ENCODE results near the gene EIF6.
A peak's percentile ranks its signal among the peaks of the same experiment; 100 is the strongest.

Gene EIF6

GRCh38 chr20:35292504-35293285 lies 8.1 kb upstream of the EIF6 start:
- no peaks in the 10 kb centered on the region for H3K4me1 Mint-ChIP-seq (ENCODE audit: low read depth)
- H3K27ac Mint-ChIP-seq, result no peak overlapping the region
- no peaks in the 10 kb centered on the region for H3K36me3 Mint-ChIP-seq (ENCODE audit: low read depth)
- no peaks in the 10 kb centered on the region for H3K9me3 Mint-ChIP-seq
- H3K4me3 Mint-ChIP-seq, result no peak overlapping the region
- no peaks in the 10 kb centered on the region for H3K27me3 Mint-ChIP-seq

- Mint-ChIP-seq H3K27me3 (no peaks in the 10 kb centered on the region), H3K4me1 (ENCODE audit: low read depth) (no peaks in the 10 kb centered on the region), H3K27ac (no peak within 1 kb of the TSS), H3K36me3 (ENCODE audit: low read depth) (no peaks in the 10 kb centered on the region), H3K9me3 (no peaks in the 10 kb centered on the region), H3K4me3 (no peak within 1 kb of the TSS)
Measured at GRCh38 chr20:35291654-35292503, 7.3 kb upstream of the EIF6 start, which contains the start of gene FAM83C. TSS of gene FAM83C (minus strand) at chr20:35292425. CDS start at chr20:35292304, 121 bp downstream.

- Mint-ChIP-seq H3K4me1 (ENCODE audit: low read depth) (peaks cover 2% of the 10 kb centered on the region), H3K9me3 (no peaks in the 10 kb centered on the region), H3K27me3 (no peaks in the 10 kb centered on the region), H3K27ac (no peak overlapping the region), H3K36me3 (ENCODE audit: low read depth) (no peaks in the 10 kb centered on the region), H3K4me3 (no peak overlapping the region)
Measured at GRCh38 chr20:35290887-35291417, 6.4 kb upstream of the EIF6 start.

GRCh38 chr20:35290186-35290886 lies 5.8 kb upstream of the EIF6 start:
- Mint-ChIP-seq H3K27ac (no peak overlapping the region), H3K4me1 (ENCODE audit: low read depth) (peaks cover 8% of the 10 kb centered on the region), H3K4me3 (no peak overlapping the region), H3K9me3 (no peaks in the 10 kb centered on the region), H3K27me3 (no peaks in the 10 kb centered on the region), H3K36me3 (ENCODE audit: low read depth) (no peaks in the 10 kb centered on the region)

- Mint-ChIP-seq H3K36me3 (ENCODE audit: low read depth) (peaks cover 5% of the 10 kb centered on the region), H3K4me1 (ENCODE audit: low read depth) (peaks cover 19% of the 10 kb centered on the region), H3K9me3 (no peaks in the 10 kb centered on the region), H3K4me3 (no peak overlapping the region), H3K27me3 (no peaks in the 10 kb centered on the region), H3K27ac (no peak overlapping the region)
Measured at GRCh38 chr20:35288325-35289060, 3.9 kb upstream of the EIF6 start.

- H3K27me3 Mint-ChIP-seq, result no peaks in the 10 kb centered on the region
- H3K36me3 Mint-ChIP-seq (ENCODE audit: low read depth), result peaks cover 9% of the 10 kb centered on the region
- H3K4me3 Mint-ChIP-seq, result no peak overlapping the region
- no peak overlapping the region for H3K27ac Mint-ChIP-seq
- H3K9me3 Mint-ChIP-seq, result no peaks in the 10 kb centered on the region
- H3K4me1 Mint-ChIP-seq (ENCODE audit: low read depth), result peaks cover 23% of the 10 kb centered on the region
Measured at GRCh38 chr20:35287509-35288324, 3.1 kb upstream of the EIF6 start.

- Mint-ChIP-seq H3K36me3 (ENCODE audit: low read depth) (peaks cover 15% of the 10 kb centered on the region), H3K4me1 (ENCODE audit: low read depth) (peaks cover 28% of the 10 kb centered on the region), H3K9me3 (no peaks in the 10 kb centered on the region), H3K27ac (no peak overlapping the region), H3K4me3 (no peak overlapping the region), H3K27me3 (no peaks in the 10 kb centered on the region)
Measured at GRCh38 chr20:35286899-35287508, 2.4 kb upstream of the EIF6 start.

GRCh38 chr20:35286077-35286898 lies 1.7 kb upstream of the EIF6 start:
- H3K27me3 Mint-ChIP-seq, result no peaks in the 10 kb centered on the region
- H3K9me3 Mint-ChIP-seq, result no peaks in the 10 kb centered on the region
- H3K4me3 Mint-ChIP-seq, result peak overlapping the region; percentile 90
- peak overlapping the region; percentile 80 for H3K27ac Mint-ChIP-seq
- H3K4me1 Mint-ChIP-seq (ENCODE audit: low read depth), result peaks cover 31% of the 10 kb centered on the region
- peaks cover 23% of the 10 kb centered on the region for H3K36me3 Mint-ChIP-seq (ENCODE audit: low read depth)

- peaks cover 31% of the 10 kb centered on the region for H3K4me1 Mint-ChIP-seq (ENCODE audit: low read depth)
- peak overlapping the region; percentile 80 for H3K27ac Mint-ChIP-seq
- peaks cover 24% of the 10 kb centered on the region for H3K36me3 Mint-ChIP-seq (ENCODE audit: low read depth)
- no peaks in the 10 kb centered on the region for H3K27me3 Mint-ChIP-seq
- H3K4me3 Mint-ChIP-seq, result peak overlapping the region; percentile 90
- H3K9me3 Mint-ChIP-seq, result no peaks in the 10 kb centered on the region
Measured at GRCh38 chr20:35285806-35286076, 1.2 kb upstream of the EIF6 start.

GRCh38 chr20:35284992-35285805 lies 627 bp upstream of the EIF6 start:
- Mint-ChIP-seq H3K9me3 (no peaks in the 10 kb centered on the region), H3K4me1 (ENCODE audit: low read depth) (peaks cover 33% of the 10 kb centered on the region), H3K27ac (peak overlapping the region; percentile 89), H3K27me3 (no peaks in the 10 kb centered on the region), H3K4me3 (peak overlapping the region; percentile 90), H3K36me3 (ENCODE audit: low read depth) (peaks cover 30% of the 10 kb centered on the region)

- Mint-ChIP-seq H3K4me1 (ENCODE audit: low read depth) (peaks cover 35% of the 10 kb centered on the region), H3K27me3 (no peaks in the 10 kb centered on the region), H3K9me3 (no peaks in the 10 kb centered on the region), H3K4me3 (peak overlapping the region; percentile 90), H3K27ac (peak overlapping the region; percentile 89), H3K36me3 (ENCODE audit: low read depth) (peaks cover 38% of the 10 kb centered on the region)
Measured at GRCh38 chr20:35283441-35284266, 918 bp downstream of the EIF6 start.

All from stimulated activated naive CD8-positive, alpha-beta T cell treated with anti-CD3 and anti-CD28 coated beads, Interleukin-15, Interleukin-2, amounts not matched to agents 100 ng/mL and 50 ng/mL, for 24 hours (primary cell).